Keratinocyte (primary cell): ENCODE results near the gene FAM193B.

ENCODE experiments used
- CTCF ChIP-seq, 3 experiments: IDR thresholded peaks in 1 of 3; conservative IDR thresholded peaks in 1 of 3; optimal IDR thresholded peaks in 1 of 3; 2 replicates in 2 of 3; 3 replicates in 1 of 3; pipeline versions ENCODE3 to v1.5.1; 2011; ENCODE audit warnings: low read length in 3 of 3, mild to moderate bottlenecking in 3 of 3, moderate library complexity in 2 of 3, control low read depth in 1 of 3, inconsistent platforms in 1 of 3; ENCODE audit not compliant: insufficient read depth in 2 of 3; ENCODE audit errors: extremely low read depth in 1 of 3
- EZH2 ChIP-seq: IDR thresholded peaks from one replicate; pipeline ENCODE4 v1.6.1; 2012; ENCODE audit warnings: inconsistent platforms, mild to moderate bottlenecking, low read length, moderate library complexity

DNA sequence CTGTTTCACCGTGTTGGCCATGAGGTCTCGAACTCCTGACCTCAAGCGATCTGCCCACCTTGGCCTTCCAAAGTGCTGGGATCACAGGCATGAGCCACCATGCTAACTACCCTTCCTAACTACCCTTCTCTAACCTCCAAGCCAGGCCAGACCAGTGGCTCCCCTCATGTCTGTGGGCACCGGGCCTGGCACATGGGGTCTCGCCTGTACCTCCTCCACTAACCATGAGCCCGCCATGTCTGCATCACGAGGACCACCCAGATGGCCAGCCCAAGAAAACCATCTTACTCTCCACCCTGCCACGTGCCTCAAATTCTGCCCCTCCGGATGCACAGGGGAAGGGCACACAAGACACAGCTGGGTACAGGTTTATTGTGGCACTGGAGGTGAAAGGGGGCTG lies 71.3 kb downstream of the FAM193B start:
- TF ChIP-seq EZH2 (no peak), CTCF (optimal IDR thresholded peaks at IDR 0.05 in 1 of 3, IDR thresholded peaks at IDR 0.05 in 1 of 3, conservative IDR thresholded peaks at IDR 0.05 in 1 of 3; ENCODE audit: extremely low read depth in 1 of 3, insufficient read depth in 2 of 3, low read length in 3 of 3) (no peak)
